Measurements from ENCODE around the gene SLC29A4.
A peak's percentile ranks its signal among the peaks of the same experiment; 100 is the strongest.
"Not testable (repeated sequence)": the region's sequence is repeated elsewhere in the genome, so short reads cannot be mapped to it uniquely, and the experiment has no call there.

SLC29A4 gene

GRCh38 chr7:5282543-5283316 lies at the start of gene SLC29A4:
SLC29A4 (plus strand) TSS chr7:5282943; CDS start chr7:5287817, 4,874 bp downstream.
- DNase-seq: peak; percentile 34

GRCh38 chr7:5234852-5235831 lies 47.6 kb upstream of the SLC29A4 start:
- no peak for DNase-seq

GRCh38 chr7:5237286-5237685 lies 45.5 kb upstream of the SLC29A4 start:
- DNase-seq: no peak

GRCh38 chr7:5238500-5238899 lies 44.2 kb upstream of the SLC29A4 start:
- DNase-seq: no peak

- DNase-seq: no peak
Observed at GRCh38 chr7:5243261-5243660, 39.5 kb upstream of the SLC29A4 start.

- no peak for DNase-seq
Observed at GRCh38 chr7:5248201-5248885, 34.4 kb upstream of the SLC29A4 start.

GRCh38 chr7:5250787-5251186 lies 32.0 kb upstream of the SLC29A4 start:
- DNase-seq: not testable (repeated sequence)

GRCh38 chr7:5253529-5253928 lies 29.2 kb upstream of the SLC29A4 start:
- DNase-seq: not testable (repeated sequence)

GRCh38 chr7:5254371-5254770 lies 28.4 kb upstream of the SLC29A4 start:
- not testable (repeated sequence) for DNase-seq

- DNase-seq: no peak
Observed at GRCh38 chr7:5255832-5256231, 26.9 kb upstream of the SLC29A4 start.

GRCh38 chr7:5260530-5261068 lies 22.1 kb upstream of the SLC29A4 start:
- not testable (repeated sequence) for DNase-seq

GRCh38 chr7:5263066-5263465 lies 19.7 kb upstream of the SLC29A4 start:
- not testable (repeated sequence) for DNase-seq

- no peak for DNase-seq
Observed at GRCh38 chr7:5265320-5266190, 17.2 kb upstream of the SLC29A4 start.

- no peak for DNase-seq
Observed at GRCh38 chr7:5266191-5267028, 16.3 kb upstream of the SLC29A4 start.

- DNase-seq: not testable (repeated sequence)
Observed at GRCh38 chr7:5267829-5268228, 14.9 kb upstream of the SLC29A4 start.

GRCh38 chr7:5269992-5270657 lies 12.6 kb upstream of the SLC29A4 start:
- not testable (repeated sequence) for DNase-seq

GRCh38 chr7:5270788-5271187 lies 12.0 kb upstream of the SLC29A4 start:
- no peak for DNase-seq

GRCh38 chr7:5273831-5274405 lies 8.8 kb upstream of the SLC29A4 start:
- DNase-seq: peak; percentile 81

- no peak for DNase-seq
Observed at GRCh38 chr7:5274441-5274840, 8.3 kb upstream of the SLC29A4 start.

GRCh38 chr7:5274985-5275431 lies 7.7 kb upstream of the SLC29A4 start:
- peak; percentile 79 for DNase-seq

Data from NCI-H2171 treated with DMSO at 0.1 percent for 48 hours (cell line).